GM12874 (cell line): Measurements from ENCODE around the gene NFKBIA.

Experiments used
- CTCF ChIP-seq: IDR thresholded peaks from 2 replicates; pipeline ENCODE4 v1.5.1; 2011; ENCODE audit warnings: low read depth, mild to moderate bottlenecking, control low read depth, low read length, moderate library complexity; ENCODE audit not compliant: insufficient read depth

Gene NFKBIA

GRCh38 chr14:35430459-35431199 lies 26.1 kb upstream of the NFKBIA start:
- TF ChIP-seq CTCF = no peak

- TF ChIP-seq CTCF = no peak
Observed at GRCh38 chr14:35429951-35430350, 25.4 kb upstream of the NFKBIA start.

GRCh38 chr14:35425850-35426249 lies 21.3 kb upstream of the NFKBIA start:
- no peak for TF ChIP-seq CTCF

DNA sequence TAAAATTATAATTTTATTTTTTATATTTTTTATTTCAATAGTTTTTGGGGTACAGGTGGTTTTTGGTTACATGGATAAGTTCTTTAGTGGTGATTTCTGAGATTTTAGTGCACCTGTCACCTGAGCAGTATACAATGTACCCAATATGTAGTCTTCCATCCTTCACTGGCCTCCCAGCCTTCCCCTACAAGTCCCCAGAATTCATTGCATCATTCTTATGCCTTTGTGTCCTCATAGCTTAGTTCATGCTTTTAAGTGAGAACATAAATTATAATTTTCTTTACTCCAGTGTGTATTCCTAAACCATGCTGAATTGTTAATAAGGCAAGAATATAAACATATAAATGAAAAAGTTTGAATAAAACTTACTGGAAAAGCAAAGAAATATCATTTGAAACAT lies 19.1 kb upstream of the NFKBIA start:
- no peak for TF ChIP-seq CTCF

DNA sequence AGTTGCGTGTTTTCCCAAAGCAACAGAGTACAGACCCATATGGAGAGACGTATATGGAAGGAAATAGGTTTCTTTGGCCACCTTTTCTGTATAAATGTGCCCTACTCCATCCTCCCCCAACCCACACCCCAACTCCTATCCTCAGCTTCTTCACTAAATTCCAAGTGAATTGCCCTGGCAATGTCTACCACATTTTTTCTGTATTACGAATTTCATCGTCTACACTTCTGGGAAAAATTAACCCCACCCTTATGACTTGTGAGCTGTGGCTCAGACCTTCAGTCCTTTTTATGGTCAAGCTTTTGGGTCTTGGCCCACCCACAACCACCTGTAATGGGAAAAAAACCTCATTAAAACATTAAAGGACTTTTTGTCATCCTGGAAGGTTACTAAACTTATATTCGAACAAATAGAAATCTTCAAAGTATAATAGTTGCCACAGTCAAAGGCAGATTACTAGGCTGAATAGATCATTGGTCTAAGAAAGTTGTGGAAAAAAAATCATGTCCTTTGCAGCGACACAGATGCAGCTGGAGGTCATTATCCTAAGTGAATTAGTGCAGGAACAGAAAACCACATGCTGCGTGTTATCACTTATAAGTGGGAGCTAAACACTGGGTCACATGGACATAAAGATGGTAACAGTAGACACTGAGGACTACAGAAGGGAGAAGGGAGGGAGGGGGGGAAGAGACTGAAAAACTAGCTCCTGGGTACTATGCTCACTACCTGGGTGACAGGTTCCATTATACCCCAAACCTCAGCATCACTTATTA lies 15.7 kb upstream of the NFKBIA start:
- TF ChIP-seq CTCF = no peak

DNA sequence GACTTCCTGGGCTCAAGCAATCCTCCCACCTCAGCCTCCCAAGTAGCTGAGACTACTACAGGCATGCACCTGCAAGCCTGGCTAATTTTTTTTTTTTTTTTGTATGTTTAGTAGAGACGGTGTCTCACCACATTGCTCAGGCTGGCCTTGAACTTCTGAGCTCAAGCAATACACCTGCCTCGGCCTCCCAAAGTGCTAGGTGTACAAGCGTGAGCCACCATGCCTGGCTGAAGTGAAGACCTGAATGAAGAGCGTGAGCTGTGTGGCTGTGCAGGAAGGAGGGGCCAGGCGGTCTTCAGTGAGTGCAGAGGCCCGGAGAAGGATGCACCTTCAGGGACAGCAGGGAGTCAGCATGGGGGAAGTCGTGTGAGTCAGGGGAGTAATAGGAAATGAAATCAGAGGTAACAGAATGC lies 14.9 kb upstream of the NFKBIA start:
- no peak for TF ChIP-seq CTCF

DNA sequence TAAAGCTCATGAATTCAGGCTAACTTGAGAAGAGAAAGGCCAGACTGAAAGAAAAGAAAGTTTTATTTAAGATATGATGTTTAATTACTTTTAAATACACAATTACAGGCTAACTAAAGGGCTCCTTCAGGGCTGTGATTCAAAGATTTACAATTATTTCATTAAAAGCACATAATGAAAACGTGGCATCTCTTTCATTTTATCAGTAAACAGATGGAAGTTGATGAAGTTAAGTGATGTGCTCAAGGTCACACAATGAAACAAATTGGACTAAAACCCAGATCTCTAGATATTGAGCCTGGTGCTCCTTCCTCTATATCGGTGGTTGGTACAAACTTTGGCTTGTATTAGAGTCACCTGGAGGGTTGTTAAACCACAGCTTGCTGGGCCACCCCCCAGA lies 13.5 kb upstream of the NFKBIA start:
- TF ChIP-seq CTCF = no peak
